HCT116 (cell line): Measurements from ENCODE around the gene RBM4B.

ENCODE experiments used
- CTCF ChIP-seq, 3 experiments: fragments of 200-600 bp in 1 of 3; sonication (generic) in 1 of 3; IDR thresholded peaks in 2 of 3; conservative IDR thresholded peaks in 1 of 3; 2 replicates each; pipeline ENCODE4 v1.5.1; 2012 to 2017; ENCODE audit warnings: low read depth in 2 of 3, low read length in 2 of 3, antibody characterized with exemption in 1 of 3, borderline replicate concordance in 1 of 3, control low read depth in 1 of 3, mild to moderate bottlenecking in 1 of 3, mixed read lengths in 1 of 3, mixed run types in 1 of 3, moderate library complexity in 1 of 3; ENCODE audit not compliant: insufficient read depth in 1 of 3
- EGR1 ChIP-seq: IDR thresholded peaks from 2 replicates; pipeline ENCODE4 v1.6.1; 2012; ENCODE audit warnings: low read depth
- MAX ChIP-seq: IDR thresholded peaks from 2 replicates; pipeline ENCODE4 v1.6.1; 2012
- POLR2A ChIP-seq: IDR thresholded peaks from 2 replicates; pipeline ENCODE4 v1.7.0; 2011; ENCODE audit warnings: borderline replicate concordance; ENCODE audit not compliant: insufficient read depth, insufficient read length; ENCODE audit errors: extremely low read depth
- POLR2AphosphoS5 ChIP-seq: IDR thresholded peaks from 2 replicates; pipeline ENCODE4 v1.6.1; 2011; ENCODE audit warnings: mild to moderate bottlenecking, low read depth, low read length, moderate library complexity
- SIN3A ChIP-seq: IDR thresholded peaks from 2 replicates; pipeline ENCODE4 v1.6.1; 2012; ENCODE audit warnings: low read depth

- TF ChIP-seq POLR2A (no peak), CTCF (IDR thresholded peaks at IDR 0.05 in 2 of 3, conservative IDR thresholded peaks at IDR 0.05 in 1 of 3; ENCODE audit: borderline replicate concordance in 1 of 3, insufficient read depth in 1 of 3, low read depth in 2 of 3, low read length in 2 of 3) (no peak), POLR2AphosphoS5 (no peak), MAX (no peak), SIN3A (no peak), EGR1 (no peak)
These were observed 15.8 kb upstream of the RBM4B start for GRCh38 chr11:66693356-66694055.
